ENCODE measurements around the gene ZNF729.
A peak's percentile ranks its signal among the peaks of the same experiment; 100 is the strongest.
"Not testable (repeated sequence)": the region's sequence is repeated elsewhere in the genome, so short reads cannot be mapped to it uniquely, and the experiment has no call there.

ZNF729 gene

GRCh38 chr19:22286151-22286810 lies at the start of gene ZNF729:
ZNF729 (plus strand) TSS chr19:22286441; CDS start chr19:22286526, 85 bp downstream.
- peak; percentile 3 for DNase-seq

GRCh38 chr19:22256856-22257255 lies 29.4 kb upstream of the ZNF729 start:
- DNase-seq = no peak

DNA sequence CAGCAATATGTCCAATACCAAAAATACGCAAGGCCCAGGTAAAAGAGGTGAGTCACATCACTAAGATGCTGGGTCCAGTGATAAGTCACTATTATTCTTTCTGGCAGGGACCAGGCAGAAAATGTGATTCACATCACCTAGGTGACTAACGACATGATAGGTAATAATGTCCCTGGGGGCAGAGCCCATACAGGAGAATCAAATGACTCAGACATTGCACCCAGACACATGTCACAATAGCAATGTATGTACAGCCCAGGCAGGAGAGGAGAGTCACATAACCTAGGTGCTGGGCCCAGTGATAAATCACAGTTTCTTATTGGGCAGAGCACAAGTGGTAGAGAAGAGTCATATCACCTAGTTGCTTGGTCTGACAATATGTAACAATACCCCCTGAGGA lies 28.9 kb upstream of the ZNF729 start:
- DNase-seq = no peak

DNA sequence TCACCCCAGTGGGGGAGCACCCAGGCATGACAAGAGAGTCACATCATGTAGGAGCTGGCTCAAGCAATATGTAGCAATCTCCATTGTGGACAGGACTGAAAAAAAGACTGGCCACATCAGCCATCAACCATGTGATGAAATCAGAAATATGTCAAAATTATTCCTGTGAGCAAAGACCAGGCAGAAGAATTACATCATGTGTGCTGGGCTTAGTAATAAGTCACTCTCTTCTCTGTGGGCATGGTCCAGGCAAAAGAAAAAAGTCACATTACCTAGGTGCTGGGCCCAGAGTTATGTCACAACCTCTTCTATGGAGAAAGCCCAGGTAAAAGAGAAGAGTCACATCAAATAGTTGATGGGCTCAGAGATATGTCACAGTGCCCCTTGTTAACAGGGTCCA lies 28.3 kb upstream of the ZNF729 start:
- DNase-seq = no peak

DNA sequence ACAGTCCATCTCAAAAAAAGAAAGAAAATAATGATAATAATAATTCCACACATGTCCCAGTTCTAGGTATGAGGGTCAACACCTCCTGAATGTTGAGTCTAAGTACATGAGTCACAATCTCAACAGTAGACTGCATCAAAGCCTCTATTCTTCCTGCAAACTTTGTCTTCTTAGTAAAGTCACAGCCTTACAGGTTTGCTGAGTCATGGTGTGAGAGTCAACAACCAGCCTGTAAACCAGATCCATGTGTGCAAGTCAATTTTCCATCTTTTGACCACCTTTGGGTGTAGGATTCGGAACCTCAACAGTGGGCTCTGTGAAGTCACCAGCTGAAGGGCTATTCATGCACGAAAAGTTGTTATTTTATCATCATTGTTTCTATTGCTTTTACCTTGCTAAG lies 25.7 kb upstream of the ZNF729 start:
- DNase-seq = no peak

- DNase-seq = no peak
These were observed 24.6 kb upstream of the ZNF729 start for GRCh38 chr19:22261596-22261995.

DNA sequence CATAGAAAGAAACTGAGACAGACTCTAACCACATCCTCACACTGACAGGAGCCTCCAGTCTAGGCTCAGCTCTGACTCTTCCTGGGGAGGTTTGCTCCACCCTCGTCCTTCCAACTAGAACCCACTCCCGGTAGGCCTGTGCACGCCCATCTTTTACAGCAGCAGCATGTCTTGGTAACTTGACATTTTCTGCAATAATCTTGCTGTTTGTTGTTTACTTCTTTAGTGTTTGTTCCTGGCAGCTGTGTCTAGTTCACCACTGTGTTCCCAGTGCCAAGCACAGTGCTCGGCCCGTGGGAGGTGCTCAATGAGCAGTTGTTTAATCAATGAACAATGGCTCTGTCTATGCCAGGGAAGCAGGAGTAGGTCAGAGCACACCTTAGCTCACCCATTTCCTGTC lies 23.1 kb upstream of the ZNF729 start:
- DNase-seq = no peak

DNA sequence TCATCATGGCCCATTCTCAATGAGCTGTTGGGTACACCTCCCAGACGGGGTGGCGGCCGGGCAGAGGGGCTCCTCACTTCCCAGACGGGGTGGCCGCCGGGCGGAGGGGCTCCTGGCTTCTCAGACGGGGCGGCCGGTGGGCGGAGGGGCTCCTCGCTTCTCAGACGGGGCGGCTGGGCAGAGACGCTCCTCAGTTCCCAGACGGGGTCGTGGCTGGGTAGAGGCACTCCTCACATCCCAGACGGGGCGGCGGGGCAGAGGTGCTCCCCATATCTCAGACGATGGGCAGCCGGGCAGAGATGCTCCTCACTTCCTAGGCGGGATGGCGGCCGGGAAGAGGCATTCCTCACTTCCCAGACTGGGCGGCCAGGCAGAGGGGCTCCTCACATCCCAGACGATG lies 35.3 kb downstream of the ZNF729 start:
- not testable (repeated sequence) for DNase-seq

GRCh38 chr19:22326219-22326618 lies 40.0 kb downstream of the ZNF729 start:
- DNase-seq = no peak

GRCh38 chr19:22327321-22327720 lies 41.1 kb downstream of the ZNF729 start:
- no peak for DNase-seq

DNA sequence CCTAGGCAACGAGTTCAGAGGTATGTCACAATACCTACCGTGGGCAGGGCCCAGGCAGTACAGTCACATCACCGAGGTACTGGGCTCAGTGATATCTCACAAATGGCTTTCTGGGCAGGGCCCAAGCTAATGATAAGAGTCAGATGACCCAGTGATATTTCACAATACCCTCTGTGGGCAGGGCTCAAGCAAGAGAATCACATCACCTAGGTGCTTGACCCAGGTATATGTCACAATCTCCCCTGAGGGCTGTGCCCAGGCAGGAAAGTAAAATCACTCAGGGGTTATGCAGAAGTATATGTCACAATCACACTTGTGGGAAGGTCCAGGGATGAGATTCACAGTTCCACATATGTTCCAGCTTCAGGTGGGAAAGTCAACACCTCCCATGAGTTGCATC lies 45.3 kb downstream of the ZNF729 start:
- no peak for DNase-seq

- no peak for DNase-seq
These were observed 46.7 kb downstream of the ZNF729 start for GRCh38 chr19:22332924-22333323.

DNA sequence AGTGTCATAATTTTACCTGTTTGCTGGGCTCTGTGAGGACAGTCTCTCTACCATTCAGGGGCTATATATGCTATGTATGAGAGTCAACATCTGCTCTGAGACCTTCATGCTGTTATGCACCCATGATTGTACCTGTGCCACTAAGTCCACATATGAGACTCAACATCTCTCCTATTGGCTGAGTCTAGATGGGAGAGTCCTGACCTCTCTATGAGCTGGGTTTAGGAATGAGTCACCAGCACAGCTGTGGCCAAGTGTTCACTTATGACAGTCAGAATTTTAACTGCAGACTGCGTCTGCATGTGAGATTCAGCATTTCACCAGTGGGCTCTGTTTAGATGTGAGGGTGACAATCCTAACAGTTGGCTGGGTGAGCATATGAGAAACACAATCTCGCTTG lies 49.5 kb downstream of the ZNF729 start:
- DNase-seq = no peak

GRCh38 chr19:22354665-22355064 lies 68.4 kb downstream of the ZNF729 start:
- DNase-seq = no peak

All from activated CD4-positive, alpha-beta T cell treated with anti-CD3 and anti-CD28 coated beads for 48 hours (primary cell).